Activated naive CD8-positive, alpha-beta T cell treated with anti-CD3 and anti-CD28 coated beads, Interleukin-2, amount 50 U/mL, for 24 hours (primary cell): ENCODE results near the gene BABAM1.

ENCODE experiments used
- ATAC-seq: fragments of 150-1000 bp; cut with Tn5 transposase; one replicate; pipeline ENCODE4 v1.10.0; 2021
- DNase-seq: peaks from one replicate; pipeline ENCODE4 v3.0.0; 2021
- H3K27ac Mint-ChIP-seq: one replicate; pipeline ENCODE4 v1.8.0; 2021; ENCODE audit warnings: mild to moderate bottlenecking, mixed read lengths
- H3K27me3 Mint-ChIP-seq: one replicate; pipeline ENCODE4 v1.8.0; 2021; ENCODE audit warnings: mixed read lengths
- H3K36me3 Mint-ChIP-seq: one replicate; pipeline ENCODE4 v1.8.0; 2021; ENCODE audit warnings: low read depth, mixed read lengths
- H3K4me1 Mint-ChIP-seq: one replicate; pipeline ENCODE4 v1.8.0; 2021; ENCODE audit warnings: mixed read lengths
- H3K4me3 Mint-ChIP-seq: one replicate; pipeline ENCODE4 v1.8.0; 2021; ENCODE audit warnings: mild to moderate bottlenecking, moderate library complexity, mixed read lengths
- H3K9me3 Mint-ChIP-seq: one replicate; pipeline ENCODE4 v1.8.0; 2021; ENCODE audit warnings: mixed read lengths

Gene BABAM1

GRCh38 chr19:17325881-17326594, 58.8 kb downstream of the BABAM1 start:
- Mint-ChIP-seq H3K36me3 (peaks cover 2% of the 10 kb centered on the region), H3K4me1 (peaks cover 11% of the 10 kb centered on the region), H3K27me3 (no peaks in the 10 kb centered on the region), H3K9me3 (no peaks in the 10 kb centered on the region), H3K4me3 (no peak overlapping the region), H3K27ac (no peak overlapping the region)
- no peak for ATAC-seq
- no peak for DNase-seq

- Mint-ChIP-seq H3K27ac (no peak overlapping the region), H3K9me3 (no peaks in the 10 kb centered on the region), H3K4me1 (peaks cover 11% of the 10 kb centered on the region), H3K36me3 (peaks cover 2% of the 10 kb centered on the region), H3K4me3 (no peak overlapping the region), H3K27me3 (no peaks in the 10 kb centered on the region)
- ATAC-seq = no peak
- DNase-seq = no peak
Measured at GRCh38 chr19:17326595-17326966, 59.3 kb downstream of the BABAM1 start.

GRCh38 chr19:17327068-17327653, 59.9 kb downstream of the BABAM1 start:
- ATAC-seq (no peak), DNase-seq (no peak)
- H3K27ac Mint-ChIP-seq = no peak overlapping the region
- no peaks in the 10 kb centered on the region for H3K27me3 Mint-ChIP-seq
- H3K36me3 Mint-ChIP-seq = peaks cover 2% of the 10 kb centered on the region
- H3K9me3 Mint-ChIP-seq = no peaks in the 10 kb centered on the region
- H3K4me3 Mint-ChIP-seq = no peak overlapping the region
- H3K4me1 Mint-ChIP-seq = peaks cover 11% of the 10 kb centered on the region

GRCh38 chr19:17327654-17328516, 60.6 kb downstream of the BABAM1 start:
- H3K36me3 Mint-ChIP-seq = no peaks in the 10 kb centered on the region
- no peaks in the 10 kb centered on the region for H3K27me3 Mint-ChIP-seq
- peaks cover 11% of the 10 kb centered on the region for H3K4me1 Mint-ChIP-seq
- no peaks in the 10 kb centered on the region for H3K9me3 Mint-ChIP-seq
- peak; percentile 61 for ATAC-seq
- DNase-seq = peak; percentile 53
- no peak overlapping the region for H3K27ac Mint-ChIP-seq
- H3K4me3 Mint-ChIP-seq = peak overlapping the region; percentile 14
